RWPE1 (cell line): ENCODE results near the gene CDON.

Experiments
- CTCF ChIA-PET: fragments of 350-600 bp; sonication (Branson Sonifier 250); formaldehyde crosslinking; extraction: SDS; loops from one replicate; lab custom pipeline; 2021; lab: Yijun Ruan, JAX
- POLR2A ChIA-PET: fragments of 400-600 bp; formaldehyde crosslinking; extraction: SDS; loops from one replicate; lab custom pipeline; 2020; ENCODE audit warnings: antibody characterized with exemption; ENCODE audit not compliant: low non-redundant PET; lab: Yijun Ruan, JAX
- DNase-seq: peaks from one replicate; pipeline ENCODE4 v3.0.0; 2012; ENCODE audit warnings: low spot score
- H3K27ac ChIP-seq: fragments of 450-650 bp; 2 replicates; pipeline ENCODE4 v1.5.1; 2017
- CTCF ChIP-seq: fragments of 450-650 bp; conservative IDR thresholded peaks from 2 replicates; pipeline ENCODE4 v1.5.1; 2017; ENCODE audit warnings: low read depth, mild to moderate bottlenecking

CDON gene

GRCh38 chr11:125975634-125976033 lies 87.0 kb downstream of the CDON start:
- CTCF ChIA-PET = interaction anchor here (0.7 kb wide), 1 partner anchor 240 kb away, joined by 4 read pairs; no protein-coding TSS in a partner anchor
- H3K27ac ChIP-seq = no peak overlapping the region
- POLR2A ChIA-PET = no interaction called here
- no peak for DNase-seq
- TF ChIP-seq CTCF = no peak

GRCh38 chr11:125974284-125974683 lies 88.4 kb downstream of the CDON start:
- no peak for TF ChIP-seq CTCF
- CTCF ChIA-PET = no interaction called here
- no peak overlapping the region for H3K27ac ChIP-seq
- no peak for DNase-seq
- POLR2A ChIA-PET = no interaction called here

GRCh38 chr11:125971618-125972017 lies 91.0 kb downstream of the CDON start:
- CTCF ChIA-PET = interaction anchor here (0.6 kb wide), 1 partner anchor 10 kb away, joined by 5 read pairs; no protein-coding TSS in a partner anchor
- no peak for DNase-seq
- H3K27ac ChIP-seq = no peak overlapping the region
- POLR2A ChIA-PET = no interaction called here
- no peak for TF ChIP-seq CTCF

- no peak for TF ChIP-seq CTCF
- DNase-seq = peak; percentile 61
- POLR2A ChIA-PET = no interaction called here
- CTCF ChIA-PET = no interaction called here
- no peak overlapping the region for H3K27ac ChIP-seq
Observed at GRCh38 chr11:125968354-125968753, 94.3 kb downstream of the CDON start.

GRCh38 chr11:125967515-125967914 lies 95.2 kb downstream of the CDON start:
- no peak for TF ChIP-seq CTCF
- ChIA-PET POLR2A (no interaction called here), CTCF (no interaction called here)
- H3K27ac ChIP-seq = no peak overlapping the region
- DNase-seq = no peak

GRCh38 chr11:125960771-125961170 lies 101.9 kb downstream of the CDON start:
- H3K27ac ChIP-seq = no peak overlapping the region
- CTCF ChIA-PET = interaction anchor here (0.6 kb wide), 1 partner anchor 9 kb away, joined by 3 read pairs; no protein-coding TSS in a partner anchor
- no peak for TF ChIP-seq CTCF

More at GRCh38 chr11:125960771-125961170, 101.9 kb downstream of the CDON start:
- POLR2A ChIA-PET = no interaction called here
- no peak for DNase-seq
